Measurements from ENCODE around the gene WDR89.

- no peak for TF ChIP-seq CTCF (IDR thresholded peaks at IDR 0.05)
- no peak for TF ChIP-seq POLR2A (IDR thresholded peaks at IDR 0.05)
Observed at GRCh38 chr14:63581491-63581890, 60.2 kb downstream of the WDR89 start.

All from uterus (tissue), 2 donors.